C4-2B (cell line): Measurements from ENCODE around the gene ADCYAP1.
"Not testable (repeated sequence)": the region's sequence is repeated elsewhere in the genome, so short reads cannot be mapped to it uniquely, and the experiment has no call there.

Source experiments
- H3K27ac ChIP-seq: fragments of 450-650 bp; 2 replicates; pipeline ENCODE4 v1.5.1; 2017
- CTCF ChIP-seq: fragments of 450-650 bp; conservative IDR thresholded peaks from 2 replicates; pipeline ENCODE4 v1.5.1; 2017; ENCODE audit warnings: mild to moderate bottlenecking
- ZFX ChIP-seq: fragments of 450-650 bp; IDR thresholded peaks from 2 replicates; pipeline ENCODE4 v1.6.1; 2017

Gene ADCYAP1

DNA sequence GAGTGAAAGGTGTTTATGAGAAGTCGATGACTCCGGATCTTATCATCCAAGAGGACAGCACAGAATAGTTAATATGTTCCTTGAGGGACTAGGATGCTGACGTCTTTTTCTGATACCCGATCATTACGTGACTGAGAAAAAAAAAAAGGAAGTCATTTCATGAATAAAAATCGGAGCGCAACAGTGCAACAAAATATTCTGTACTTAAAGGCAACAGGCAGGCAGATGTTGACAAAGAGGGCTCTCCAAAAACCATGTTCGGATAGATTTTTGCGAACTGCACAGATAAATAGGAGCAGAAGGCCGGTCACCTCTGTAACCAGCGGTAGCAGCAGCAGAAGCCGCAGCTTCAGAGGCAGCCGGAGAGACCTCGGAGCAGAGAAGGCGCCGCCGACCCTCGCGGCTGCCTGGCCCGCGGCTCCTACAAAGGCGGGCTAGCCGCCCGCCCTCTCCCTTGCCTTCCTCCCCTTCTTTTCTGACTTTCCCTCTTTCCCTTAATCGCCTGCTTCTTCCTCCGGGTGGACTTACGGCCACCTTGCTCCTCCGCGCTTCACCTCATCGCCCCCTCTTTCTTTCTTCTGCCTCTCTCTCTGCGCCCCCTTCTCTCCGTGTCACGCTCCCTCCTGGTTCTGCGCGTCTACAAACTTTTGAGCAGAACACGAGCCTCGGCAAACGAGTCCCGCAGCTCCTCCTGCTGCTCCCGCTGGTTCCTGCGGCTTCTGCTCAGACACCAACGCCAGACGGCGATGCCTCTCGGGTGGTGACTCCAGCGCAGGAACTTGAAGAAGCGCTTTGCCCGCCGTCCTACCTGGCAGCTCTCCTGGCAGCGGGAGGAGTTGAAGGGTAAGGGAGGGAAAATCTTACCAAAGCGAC lies at the start of gene ADCYAP1:
TSS of gene ADCYAP1 (plus strand) at position 654 of the 873 bp plus-strand sequence. CDS start 516 bp downstream, outside the sequence.
- no peak within 1 kb of the TSS for H3K27ac ChIP-seq
- TF ChIP-seq ZFX, result no peak
- no peak for TF ChIP-seq CTCF

DNA sequence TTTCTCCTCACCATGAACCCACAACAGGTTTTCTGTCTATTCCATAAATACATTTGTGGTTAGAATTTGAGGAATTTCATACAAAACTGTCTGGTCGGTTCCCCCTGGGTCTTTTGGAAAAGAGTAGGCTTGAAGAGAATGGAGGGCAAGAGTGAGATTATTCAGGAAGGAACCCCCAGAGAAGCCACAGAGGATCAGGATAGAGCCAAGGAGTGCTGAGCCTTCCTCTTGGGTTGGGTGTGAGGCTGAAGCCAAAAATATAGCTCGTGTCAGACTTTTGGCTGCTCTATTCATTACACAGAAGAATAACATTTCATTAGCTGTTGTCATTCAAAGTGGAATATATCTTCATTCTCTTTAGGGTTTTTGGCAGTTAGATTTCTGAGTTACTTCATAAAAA lies 46.7 kb upstream of the ADCYAP1 start:
- no peak for TF ChIP-seq ZFX
- TF ChIP-seq CTCF, result no peak
- no peak overlapping the region for H3K27ac ChIP-seq

- TF ChIP-seq CTCF, result peak; percentile 100
- TF ChIP-seq ZFX, result no peak
- H3K27ac ChIP-seq, result no peak overlapping the region
Measured at GRCh38 chr18:864872-865273, 39.8 kb upstream of the ADCYAP1 start.

GRCh38 chr18:867257-867656 lies 37.4 kb upstream of the ADCYAP1 start:
- TF ChIP-seq CTCF (no peak), ZFX (no peak)
- H3K27ac ChIP-seq, result no peak overlapping the region

DNA sequence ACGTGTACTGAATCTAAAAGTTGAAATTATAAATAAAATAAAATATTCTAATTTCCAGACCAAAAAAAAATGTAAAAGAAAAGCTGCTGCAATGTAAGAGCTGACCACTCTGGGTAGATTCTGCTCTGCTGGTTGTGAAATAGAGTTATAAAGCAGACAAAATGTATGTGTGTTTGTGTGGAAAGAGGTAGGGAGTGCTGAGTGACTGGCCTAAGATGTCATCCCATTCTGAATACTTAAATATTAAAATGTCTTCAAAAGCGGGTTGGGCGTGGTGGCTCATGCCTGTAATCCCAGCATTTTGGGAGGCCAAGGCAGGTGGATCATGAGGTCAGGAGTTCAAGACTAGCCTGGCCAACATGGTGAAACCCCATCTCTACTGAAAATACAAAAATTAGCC lies 31.2 kb upstream of the ADCYAP1 start:
- H3K27ac ChIP-seq, result not testable (repeated sequence)

DNA sequence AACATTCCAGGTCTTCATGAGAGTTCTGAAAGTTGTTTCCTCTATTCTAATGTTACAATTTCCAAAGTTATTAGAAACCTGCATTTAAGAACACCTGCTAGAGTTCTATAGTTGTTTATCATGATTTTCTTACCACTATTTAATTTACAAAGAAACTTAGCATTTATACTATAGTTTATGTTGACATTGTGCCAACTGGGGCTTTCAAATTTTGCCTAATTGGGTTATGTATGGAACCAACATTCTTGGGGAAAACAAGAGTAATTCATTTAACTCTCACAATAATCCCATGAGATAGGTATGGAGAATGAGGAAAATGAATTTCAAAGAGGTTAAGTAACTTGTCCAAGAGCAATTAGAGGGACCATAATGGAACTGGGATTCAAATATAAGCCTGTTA lies 28.8 kb upstream of the ADCYAP1 start:
- H3K27ac ChIP-seq, result no peak overlapping the region
- TF ChIP-seq ZFX, result no peak
- no peak for TF ChIP-seq CTCF

DNA sequence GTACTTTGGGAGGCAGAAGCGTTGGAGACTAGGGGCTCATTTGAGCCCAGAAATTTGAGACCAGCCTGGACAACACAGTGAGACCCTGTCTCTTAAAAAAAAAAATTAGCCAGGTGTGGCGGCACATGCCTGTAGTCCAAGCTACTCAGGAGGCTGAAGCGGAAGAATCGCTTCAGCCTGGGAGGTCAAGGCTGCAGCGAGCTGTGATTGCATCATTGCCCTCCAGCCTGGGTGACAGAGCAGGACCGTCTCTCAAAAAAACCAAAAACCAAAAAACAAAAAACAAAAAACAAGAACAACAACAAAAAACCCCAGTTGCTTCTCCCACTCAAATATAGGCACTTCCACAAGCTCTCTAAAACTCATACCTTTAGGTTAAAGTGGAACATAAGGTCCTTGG lies 27.4 kb upstream of the ADCYAP1 start:
- no peak overlapping the region for H3K27ac ChIP-seq
- no peak for TF ChIP-seq CTCF
- no peak for TF ChIP-seq ZFX

DNA sequence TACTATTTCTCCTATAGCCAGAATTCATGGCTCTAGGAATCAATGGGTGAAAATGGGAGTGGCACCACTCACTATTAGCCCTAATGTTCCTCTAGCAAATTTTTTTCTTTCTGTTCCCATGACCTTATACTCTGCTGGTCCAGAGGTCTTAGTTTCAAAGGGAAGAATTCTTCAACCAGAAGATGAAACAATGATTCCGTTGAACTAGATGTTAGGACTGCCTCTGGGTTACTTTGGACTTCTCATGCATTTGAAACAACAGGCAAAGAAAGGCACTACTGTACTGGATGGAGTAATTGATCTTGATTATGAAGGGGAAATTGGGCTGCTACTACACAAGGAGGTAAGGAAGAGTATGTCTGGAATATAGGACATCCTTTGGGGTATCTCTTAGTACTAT lies 18.6 kb upstream of the ADCYAP1 start:
- H3K27ac ChIP-seq, result no peak overlapping the region
- TF ChIP-seq ZFX, result no peak
- no peak for TF ChIP-seq CTCF
